NCI-H526 (cell line): ENCODE data around the gene SPATA21.

Experiments used
- DNase-seq, 2 experiments: peaks; one replicate each; lab custom pipeline; 2025; lab: John Stamatoyannopoulos, UW

SPATA21 gene

GRCh38 chr1:16451841-16452528 is 14.8 kb upstream of the SPATA21 start:
- no peak for DNase-seq

- DNase-seq, result no peak
These were observed 13.7 kb upstream of the SPATA21 start for GRCh38 chr1:16450863-16451481.

GRCh38 chr1:16449666-16450065 is 12.4 kb upstream of the SPATA21 start:
- no peak for DNase-seq

- DNase-seq, result no peak
These were observed 11.8 kb upstream of the SPATA21 start for GRCh38 chr1:16449065-16449464.

GRCh38 chr1:16447641-16448040 is 10.4 kb upstream of the SPATA21 start:
- DNase-seq, result no peak

GRCh38 chr1:16446116-16446515 is 8.9 kb upstream of the SPATA21 start:
- DNase-seq, result no peak

GRCh38 chr1:16445052-16445451 is 7.8 kb upstream of the SPATA21 start:
- DNase-seq, result no peak

- no peak for DNase-seq
These were observed 6.9 kb upstream of the SPATA21 start for GRCh38 chr1:16443975-16444770.

GRCh38 chr1:16442941-16443340 is 5.7 kb upstream of the SPATA21 start:
- no peak for DNase-seq

GRCh38 chr1:16442265-16442664 is 5.0 kb upstream of the SPATA21 start:
- DNase-seq, result no peak

GRCh38 chr1:16441282-16441665 is 4.0 kb upstream of the SPATA21 start:
- no peak for DNase-seq

GRCh38 chr1:16440470-16441281 is 3.5 kb upstream of the SPATA21 start, which contains the start of gene NECAP2:
TSS of gene NECAP2 (plus strand) at chr1:16440724. CDS start at chr1:16440762, 38 bp downstream.
- peak; percentile 91 to 98 for DNase-seq

- no peak for DNase-seq
These were observed 2.9 kb upstream of the SPATA21 start for GRCh38 chr1:16440131-16440469.

- DNase-seq, result no peak
These were observed 1.7 kb upstream of the SPATA21 start for GRCh38 chr1:16438924-16439323.

GRCh38 chr1:16438516-16438915 is 1.3 kb upstream of the SPATA21 start:
- DNase-seq, result no peak

GRCh38 chr1:16434501-16434900 is 2.7 kb downstream of the SPATA21 start:
- no peak for DNase-seq

GRCh38 chr1:16434007-16434406 is 3.2 kb downstream of the SPATA21 start:
- DNase-seq, result no peak

- DNase-seq, result no peak
These were observed 4.2 kb downstream of the SPATA21 start for GRCh38 chr1:16433030-16433429.

GRCh38 chr1:16430606-16431005 is 6.6 kb downstream of the SPATA21 start:
- peak in 1 of 2 experiments; percentile 17 for DNase-seq

- no peak for DNase-seq
These were observed 11.8 kb downstream of the SPATA21 start for GRCh38 chr1:16425125-16426025.

GRCh38 chr1:16422041-16422440 is 15.2 kb downstream of the SPATA21 start:
- no peak for DNase-seq
